ENCODE results near the gene HNF1A. TPM values are rescaled to one million over a fixed set of nuclear protein-coding genes. Genes with fewer than 3 reads are reported as not detected.

HNF1A gene
- total RNA-seq, 4 donors from 2014 or later = not detected

- Histone ChIP-seq H3K4me1 (no peaks in the 10 kb centered on the region), H3K4me3 (no peak overlapping the region), H3K9me3 (no peaks in the 10 kb centered on the region), H3K27ac (no peak overlapping the region), H3K36me3 (no peaks in the 10 kb centered on the region), H3K27me3 (no peaks in the 10 kb centered on the region)
- 49 to 52% methylated on average over 5 of the region's 5 CpGs for WGBS, 2 donors
- DNase-seq (ENCODE audit: low spot score in 2 of 2) = no peak
- no peak for TF ChIP-seq EP300 (IDR thresholded peaks at IDR 0.05)
- no peak for TF ChIP-seq CTCF (IDR thresholded peaks at IDR 0.05)
- no peak for TF ChIP-seq POLR2A (IDR thresholded peaks at IDR 0.05)
Observed at GRCh38 chr12:120940006-120940405, 38.3 kb upstream of the HNF1A start.

GRCh38 chr12:120940799-120941198 lies 37.5 kb upstream of the HNF1A start:
- no peak for TF ChIP-seq CTCF (IDR thresholded peaks at IDR 0.05)
- no peak for TF ChIP-seq POLR2A (IDR thresholded peaks at IDR 0.05)
- no peak for TF ChIP-seq EP300 (IDR thresholded peaks at IDR 0.05)
- Histone ChIP-seq H3K4me3 (no peak overlapping the region), H3K4me1 (no peaks in the 10 kb centered on the region), H3K27ac (no peak overlapping the region), H3K9me3 (no peaks in the 10 kb centered on the region), H3K36me3 (no peaks in the 10 kb centered on the region), H3K27me3 (no peaks in the 10 kb centered on the region)
- WGBS, 2 donors = 71 to 72% methylated on average over 5 of the region's 5 CpGs
- DNase-seq (ENCODE audit: low spot score in 2 of 2) = no peak

- Histone ChIP-seq H3K36me3 (no peaks in the 10 kb centered on the region), H3K27me3 (no peaks in the 10 kb centered on the region), H3K9me3 (no peaks in the 10 kb centered on the region), H3K27ac (no peak overlapping the region), H3K4me3 (no peak overlapping the region), H3K4me1 (no peaks in the 10 kb centered on the region)
- no peak for DNase-seq (ENCODE audit: low spot score in 2 of 2)
- no peak for TF ChIP-seq CTCF (IDR thresholded peaks at IDR 0.05)
- TF ChIP-seq EP300 (IDR thresholded peaks at IDR 0.05) = no peak
- no peak for TF ChIP-seq POLR2A (IDR thresholded peaks at IDR 0.05)
- WGBS, 2 donors = 88 to 94% methylated on average over 4 of the region's 4 CpGs
Observed at GRCh38 chr12:120941412-120941811, 36.9 kb upstream of the HNF1A start.

- no peak overlapping the region for H3K27ac ChIP-seq
- no peak overlapping the region for H3K4me3 ChIP-seq
- TF ChIP-seq CTCF (IDR thresholded peaks at IDR 0.05) = no peak
- no peak for TF ChIP-seq EP300 (IDR thresholded peaks at IDR 0.05)
- no peak for TF ChIP-seq POLR2A (IDR thresholded peaks at IDR 0.05)
- no peaks in the 10 kb centered on the region for H3K4me1 ChIP-seq
- DNase-seq (ENCODE audit: low spot score in 2 of 2) = no peak
- WGBS, 2 donors = 58 to 64% methylated on average over 3 of the region's 3 CpGs
- H3K36me3 ChIP-seq = no peaks in the 10 kb centered on the region
- no peaks in the 10 kb centered on the region for H3K9me3 ChIP-seq
- no peaks in the 10 kb centered on the region for H3K27me3 ChIP-seq
Observed at GRCh38 chr12:120941846-120942405, 36.4 kb upstream of the HNF1A start.

GRCh38 chr12:120943482-120943881 lies 34.9 kb upstream of the HNF1A start:
- no peak for TF ChIP-seq POLR2A (IDR thresholded peaks at IDR 0.05)
- TF ChIP-seq EP300 (IDR thresholded peaks at IDR 0.05) = no peak
- no peak for TF ChIP-seq CTCF (IDR thresholded peaks at IDR 0.05)
- H3K4me1 ChIP-seq = no peaks in the 10 kb centered on the region
- H3K27ac ChIP-seq = no peak overlapping the region
- no peaks in the 10 kb centered on the region for H3K36me3 ChIP-seq
- H3K4me3 ChIP-seq = no peak overlapping the region
- WGBS, 2 donors = 77 to 83% methylated on average over 3 of the region's 3 CpGs
- no peaks in the 10 kb centered on the region for H3K9me3 ChIP-seq
- H3K27me3 ChIP-seq = no peaks in the 10 kb centered on the region
- no peak for DNase-seq (ENCODE audit: low spot score in 2 of 2)
